Measurements from ENCODE around the gene APOBEC4. TPM values are rescaled to one million over a fixed set of nuclear protein-coding genes. Genes with fewer than 3 reads are reported as not detected.

The APOBEC4 gene
- polyA plus RNA-seq, 1 of the 3 experiments (the other 2 are of a cell fraction), result not detected

GRCh38 chr1:183688341-183689060 is 35.4 kb upstream of the APOBEC4 start:
- Histone ChIP-seq H3K9me3 (no peaks in the 10 kb centered on the region), H2AFZ (ENCODE audit: low read depth) (no peak overlapping the region), H3K9ac (no peak overlapping the region), H3K4me2 (no peak overlapping the region), H3K27me3 (ENCODE audit: insufficient read depth) (no peaks in the 10 kb centered on the region), H3F3A (replicated peaks; ENCODE audit: insufficient read depth) (no peaks in the 10 kb centered on the region), H4K20me1 (ENCODE audit: insufficient read depth) (no peaks in the 10 kb centered on the region), H3K79me2 (ENCODE audit: insufficient read depth) (no peaks in the 10 kb centered on the region), H3K4me3 (ENCODE audit: low read depth in 2 of 2, low read length in 1 of 2) (no peak overlapping the region), H3K4me1 (ENCODE audit: control insufficient read depth in 1 of 2, insufficient read depth in 2 of 2, low read depth in 1 of 2, low read length in 1 of 2) (peaks cover 0 to 1% of the 10 kb centered on the region in 2 experiments; a peak in 1 of 4 replicates), H3K9me2 (no peaks in the 10 kb centered on the region), H3K36me3 (replicated peaks in 1 of 2; ENCODE audit: control insufficient read depth in 1 of 2, insufficient read depth in 2 of 2, low read length in 1 of 2) (no peaks in the 10 kb centered on the region), H3K27ac (ENCODE audit: low read depth in 2 of 2, low read length in 1 of 2) (no peak overlapping the region)
- no peak for DNase-seq
- no peak for TF ChIP-seq MXI1 (IDR thresholded peaks at IDR 0.05; ENCODE audit: low read depth, low read length)
- no peak for TF ChIP-seq JUND (IDR thresholded peaks at IDR 0.05)
- no peak for TF ChIP-seq RXRA (IDR thresholded peaks at IDR 0.05; ENCODE audit: borderline replicate concordance, low read depth)
- TF ChIP-seq GABPA (IDR thresholded peaks at IDR 0.05; ENCODE audit: low read depth), result no peak
- no peak for TF ChIP-seq SMC3 (IDR thresholded peaks at IDR 0.05; ENCODE audit: low read depth, low read length)
- no peak for TF ChIP-seq MAX (IDR thresholded peaks at IDR 0.05; ENCODE audit: low read depth)
- no peak for TF ChIP-seq YY1 (IDR thresholded peaks at IDR 0.05; ENCODE audit: low read depth)
- no peak for TF ChIP-seq NFIC (IDR thresholded peaks at IDR 0.05; ENCODE audit: borderline replicate concordance)
- no peak for TF ChIP-seq MEF2A (IDR thresholded peaks at IDR 0.05; ENCODE audit: borderline replicate concordance, low read depth)
- TF ChIP-seq REST (IDR thresholded peaks at IDR 0.05; ENCODE audit: low read depth, low read length), result no peak
- POLR2A ChIA-PET, result no interaction called here
- CTCF ChIA-PET, result interaction anchor here (0.7 kb wide), 1 partner anchor 33 kb away, joined by 4 read pairs; no protein-coding TSS in a partner anchor
- WGBS (ENCODE audit: low lambda C conversion rate), result 95% methylated on average over 2 of the region's 2 CpGs

GRCh38 chr1:183687546-183688304 is 34.6 kb upstream of the APOBEC4 start:
- Histone ChIP-seq H3K27me3 (ENCODE audit: insufficient read depth) (no peaks in the 10 kb centered on the region), H3K4me2 (no peak overlapping the region), H2AFZ (ENCODE audit: low read depth) (no peak overlapping the region), H3K36me3 (replicated peaks in 1 of 2; ENCODE audit: control insufficient read depth in 1 of 2, insufficient read depth in 2 of 2, low read length in 1 of 2) (no peaks in the 10 kb centered on the region), H3K9me2 (no peaks in the 10 kb centered on the region), H4K20me1 (ENCODE audit: insufficient read depth) (no peaks in the 10 kb centered on the region), H3K27ac (ENCODE audit: low read depth in 2 of 2, low read length in 1 of 2) (no peak overlapping the region), H3K79me2 (ENCODE audit: insufficient read depth) (no peaks in the 10 kb centered on the region), H3K4me3 (ENCODE audit: low read depth in 2 of 2, low read length in 1 of 2) (no peak overlapping the region), H3F3A (replicated peaks; ENCODE audit: insufficient read depth) (no peaks in the 10 kb centered on the region), H3K9me3 (no peaks in the 10 kb centered on the region), H3K9ac (no peak overlapping the region), H3K4me1 (ENCODE audit: control insufficient read depth in 1 of 2, insufficient read depth in 2 of 2, low read depth in 1 of 2, low read length in 1 of 2) (no peaks in the 10 kb centered on the region)
- CTCF ChIA-PET, result interaction anchor here (0.7 to 1.9 kb wide), 4 partner anchors 21 to 228 kb away, joined by 3 to 9 read pairs (median 4); no protein-coding TSS in a partner anchor
- POLR2A ChIA-PET, result no interaction called here
- TF ChIP-seq SMC3 (IDR thresholded peaks at IDR 0.05; ENCODE audit: low read depth, low read length), result no peak
- TF ChIP-seq MAX (IDR thresholded peaks at IDR 0.05; ENCODE audit: low read depth), result no peak
- no peak for TF ChIP-seq JUND (IDR thresholded peaks at IDR 0.05)
- TF ChIP-seq FOXJ3 (CRISPR knock-in tag; IDR thresholded peaks at IDR 0.05), result no peak
- DNase-seq, result no peak
- WGBS (ENCODE audit: low lambda C conversion rate), result 97% methylated on average over 2 of the region's 2 CpGs

Data from SK-N-SH (cell line).